Mononuclear cell (primary cell): ENCODE data around the gene CCM2. TPM values are rescaled to one million over a fixed set of nuclear protein-coding genes. Genes with fewer than 3 reads are reported as not detected.

ENCODE experiments used
- H3K27me3 ChIP-seq: 2 replicates; pipeline ENCODE4 v1.6.0; 2011; ENCODE audit warnings: low read length, control low read depth; ENCODE audit not compliant: insufficient read depth
- H3K4me1 ChIP-seq: 2 replicates; pipeline ENCODE4 v1.5.1; 2011; ENCODE audit warnings: mild to moderate bottlenecking, low read length, control low read depth; ENCODE audit not compliant: insufficient read depth
- H3K4me3 ChIP-seq: 2 replicates; pipeline ENCODE4 v1.5.1; 2011; ENCODE audit warnings: mild to moderate bottlenecking, low read length, moderate library complexity
- H3K9me3 ChIP-seq: 2 replicates; pipeline ENCODE4 v1.5.1; 2011; ENCODE audit warnings: low read depth, mild to moderate bottlenecking, control low read depth, low read length
- total RNA-seq: library from RNA; depleted of rRNA; stranded (reverse); fragments of >200 nt; gene quantifications from one replicate; pipeline ENCODE4 v1.2.3, GENCODE V29; 2012

CCM2 gene
- total RNA-seq, 1 donor: 35.7 TPM

DNA sequence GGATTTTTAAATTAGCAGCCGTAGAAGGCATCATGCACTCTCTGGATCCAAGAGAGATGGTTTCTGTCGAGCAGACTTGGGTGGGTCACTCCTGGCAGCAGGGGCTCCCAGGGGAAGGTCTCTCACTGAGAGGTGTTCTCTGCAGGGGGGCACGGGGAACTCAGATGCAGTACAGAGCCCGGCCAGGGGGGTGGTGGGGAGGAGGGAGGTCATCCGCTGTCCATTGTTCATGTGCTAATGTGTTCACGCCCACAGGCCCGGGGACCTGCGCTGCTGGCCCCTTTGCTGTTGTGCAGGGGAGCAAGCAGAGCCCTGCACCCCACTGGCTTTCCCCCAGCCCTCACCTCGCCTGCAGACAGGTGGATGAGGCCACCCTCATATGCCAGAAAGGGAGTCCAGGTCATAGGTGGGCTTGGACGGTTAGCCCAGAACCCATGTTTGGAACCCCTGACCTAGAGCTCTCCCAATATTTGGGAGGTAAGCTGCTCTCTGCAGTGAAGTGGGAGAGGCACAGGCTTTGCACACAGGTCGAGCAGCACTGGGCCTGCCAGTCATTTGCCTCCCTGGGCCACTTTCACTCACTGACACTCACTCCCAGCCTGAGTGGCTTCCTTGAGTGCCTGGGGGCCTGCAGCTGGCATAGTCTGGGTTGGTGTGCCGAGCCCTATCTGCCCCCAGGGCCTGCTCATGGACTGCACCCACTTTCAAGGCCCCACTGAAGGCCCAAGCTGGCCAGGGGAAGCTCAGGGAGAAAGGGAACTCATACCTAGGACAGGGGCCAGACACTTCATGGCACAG is 124.1 kb downstream of the CCM2 start:
- H3K27me3 ChIP-seq: no peaks in the 10 kb centered on the region
- H3K4me3 ChIP-seq: no peak overlapping the region
- H3K9me3 ChIP-seq: no peaks in the 10 kb centered on the region
- H3K4me1 ChIP-seq: peaks cover 13% of the 10 kb centered on the region

DNA sequence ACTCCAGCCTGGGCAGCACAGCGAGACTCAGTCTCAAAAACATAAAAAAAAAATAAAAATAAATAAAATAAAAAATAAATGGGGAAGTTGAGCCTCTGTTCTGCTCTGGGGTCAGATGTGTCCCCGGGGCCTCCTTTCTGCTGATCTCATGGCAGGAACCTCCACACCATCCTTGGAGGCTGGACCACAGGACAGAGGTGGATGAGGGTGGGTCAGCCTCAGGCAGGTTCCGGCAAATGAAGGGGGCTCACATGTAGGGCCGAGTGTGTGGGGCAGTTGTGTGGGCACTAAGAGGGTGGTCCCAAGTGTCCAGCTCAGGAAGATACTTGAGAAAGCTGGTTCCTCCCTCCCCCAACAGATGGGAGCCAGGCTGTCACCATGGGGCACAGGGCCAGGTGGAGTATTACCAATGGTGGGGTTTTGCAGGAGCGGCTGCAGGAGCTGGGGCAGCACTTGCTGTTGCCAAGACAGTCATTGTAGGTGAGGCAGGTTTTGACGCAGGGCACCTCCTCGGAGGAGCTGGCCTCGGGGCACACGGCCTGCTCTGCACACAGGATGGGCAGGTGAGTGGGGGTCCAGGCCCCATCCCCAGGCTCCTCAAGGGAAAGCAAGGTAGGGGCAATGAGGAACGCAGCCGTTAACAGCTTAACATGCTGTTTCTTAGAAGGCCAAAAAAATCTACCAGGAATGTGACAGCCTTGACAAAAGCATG is 125.3 kb downstream of the CCM2 start:
- Histone ChIP-seq H3K4me1 (peaks cover 13% of the 10 kb centered on the region), H3K9me3 (no peaks in the 10 kb centered on the region), H3K27me3 (no peaks in the 10 kb centered on the region), H3K4me3 (no peak overlapping the region)

Other genes with a start within 250 kb of the CCM2 start
- gene PPIA, start 203.5 kb upstream of the CCM2 start, total RNA-seq: 799 TPM
- gene H2AZ2, start 152.1 kb upstream of the CCM2 start, total RNA-seq: 121 TPM
- gene PURB, start 114.7 kb upstream of the CCM2 start, total RNA-seq: 27.3 TPM
- 180 TPM for gene MYO1G, start 21.2 kb upstream of the CCM2 start, total RNA-seq
- 0.10 TPM for gene NACAD, start 88.8 kb downstream of the CCM2 start, total RNA-seq
- gene TBRG4, start 111.5 kb downstream of the CCM2 start, total RNA-seq: 51.9 TPM
- gene RAMP3, start 157.6 kb downstream of the CCM2 start, total RNA-seq: 0.31 TPM